Adrenal gland (tissue), 12 donors: ENCODE results near the gene CRISPLD2. TPM values are rescaled to one million over a fixed set of nuclear protein-coding genes. Genes with fewer than 3 reads are reported as not detected.

Source experiments
- DNase-seq, 7 donors: peaks; one replicate each; pipeline ENCODE4 v3.0.0-alpha.2; 2019 to 2020
- H3K27ac ChIP-seq, 5 donors: fragments of 200-600 bp; sonication (generic) in 4 of 5; 1 replicate in 3 of 5; 2 replicates in 2 of 5; pipeline versions ENCODE4 v1.5.1 to v1.8.0; 2016 to 2020; ENCODE audit warnings: mild to moderate bottlenecking in 1 of 5
- H3K27me3 ChIP-seq: fragments of 200-600 bp; 2 replicates; pipeline ENCODE4 v1.8.0; 2021
- H3K36me3 ChIP-seq, 2 donors: fragments of 200-600 bp; replicated peaks in 1 of 2; 1 replicate in 1 of 2; 2 replicates in 1 of 2; pipeline versions ENCODE4 v1.5.1 to v1.8.0; 2018 to 2022
- H3K4me1 ChIP-seq, 2 donors: fragments of 200-600 bp; replicated peaks in 1 of 2; 1 replicate in 1 of 2; 2 replicates in 1 of 2; pipeline versions ENCODE4 v1.5.1 to v1.8.0; 2018 to 2021
- H3K4me3 ChIP-seq, 4 donors: fragments of 200-600 bp; sonication (generic) in 3 of 4; one replicate each; pipeline ENCODE4 v1.5.1; 2016 to 2018
- H3K9me3 ChIP-seq, 3 donors: fragments of 200-600 bp; sonication (generic) in 1 of 3; replicated peaks in 1 of 3; 1 replicate in 2 of 3; 2 replicates in 1 of 3; pipeline versions ENCODE4 v1.5.1 to v1.8.0; 2016 to 2021
- POLR2A ChIP-seq, 2 donors: fragments of 450-650 bp; IDR thresholded peaks; one replicate each; pipeline ENCODE4 v1.6.1; 2017; ENCODE audit warnings: antibody characterized with exemption in 2 of 2, mild to moderate bottlenecking in 2 of 2, moderate library complexity in 1 of 2
- WGBS, 4 donors: extraction: QIAGEN DNeasy Blood & Tissue Kit in 2 of 4; methylation state at CpG; one replicate each; pipeline versions ENCODE4 v1.1.5 to v1.1.7; 2013 to 2017; 5-methylcytosine and 5-hydroxymethylcytosine counted together
- intact Hi-C, 2 donors: fragments of 100-400 bp; cut with DNase I; formaldehyde crosslinking; loops; one replicate each; pipeline versions ENCODE4 v1.14.1 to v1.15.0; 2022 to 2023
- polyA plus RNA-seq, 3 donors: library from polyadenylated mRNA; stranded (reverse); fragments of 200-250 nt in 2 of 3; fragments of 350-450 nt in 1 of 3; fragmentation: Illumina TruSeq in 1 of 3; extraction: RNeasy Lipid Tissue Mini Kit (QIAGEN cat#74804) in 1 of 3; gene quantifications; one replicate each; pipeline ENCODE4 v1.2.3, GENCODE V29; 2013 to 2014
- total RNA-seq, 9 donors: library from RNA; depleted of rRNA in 4 of 9; stranded (reverse); fragments of >200 nt in 4 of 9; fragments of 120-200 nt in 1 of 9; fragmentation: NEBNext Ultra II Directional in 1 of 9; extraction: Animal tissue kit (Norgen Biotek cat#: 25700) in 1 of 9; gene quantifications; one replicate each; pipeline versions ENCODE4 v1.1.0 to v1.2.4, GENCODE V29; 2013 to 2023
- TF ChIP-seq, protein P1 (sequence below), 6 experiments: fragments of 450-650 bp in 4 of 6; fragments of 200-600 bp in 2 of 6; sonication (generic) in 1 of 6; IDR thresholded peaks; 1 replicate in 5 of 6; 2 replicates in 1 of 6; pipeline versions ENCODE4 v1.5.1 to v1.8.0; 2016 to 2021; ENCODE audit warnings: antibody characterized with exemption in 6 of 6, mild to moderate bottlenecking in 2 of 6, moderate library complexity in 1 of 6
- donor health status: healthy with polysubstance abuse.
- donor health status: Bipolar disorder and iron deficiency.
- donor health status: DM: yes; HTN: yes; CAD: no.
- donor health status: DM: no; HTN: no; CAD: no.
- donor health status: DM: no; HTN: no; CAD: no.
- donor health status: DM: yes; HTN: yes; CAD: no.

Gene CRISPLD2
- total and polyA plus RNA-seq, 12 donors = 2.1 to 362 (median 57.5) TPM

DNA sequence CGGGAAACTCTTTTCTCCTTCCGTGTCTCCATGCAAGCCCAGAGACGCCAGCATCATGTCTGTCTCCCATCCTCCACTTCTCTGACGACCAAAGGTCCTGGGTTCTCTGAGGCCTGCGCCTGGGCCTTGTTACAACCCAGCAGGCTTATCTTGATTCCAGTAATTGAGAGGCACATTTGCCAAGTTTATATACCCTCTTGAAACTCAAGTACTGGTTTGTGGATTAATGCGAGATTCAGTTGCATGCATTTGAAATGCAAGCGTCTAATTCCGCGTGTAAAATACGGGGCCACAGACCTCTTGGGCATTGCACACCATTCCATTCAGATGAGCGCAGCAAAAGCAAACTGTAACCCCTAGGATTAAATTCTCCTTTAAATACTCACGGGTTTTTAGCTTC lies 28.7 kb upstream of the CRISPLD2 start:
- 93 to 98% (median 95%) methylated on average over 12 of the region's 12 CpGs for WGBS, 4 donors
- Histone ChIP-seq H3K4me3 (no peak overlapping the region), H3K9me3 (no peaks in the 10 kb centered on the region), H3K4me1 (peaks cover 0 to 4% of the 10 kb centered on the region in 2 donors), H3K36me3 (no peaks in the 10 kb centered on the region), H3K27me3 (no peaks in the 10 kb centered on the region), H3K27ac (no peak overlapping the region)
- intact Hi-C loops = no loop called here
- no peak for DNase-seq
- no peak for TF ChIP-seq POLR2A (IDR thresholded peaks at IDR 0.05)
- TF ChIP-seq, protein P1, sequence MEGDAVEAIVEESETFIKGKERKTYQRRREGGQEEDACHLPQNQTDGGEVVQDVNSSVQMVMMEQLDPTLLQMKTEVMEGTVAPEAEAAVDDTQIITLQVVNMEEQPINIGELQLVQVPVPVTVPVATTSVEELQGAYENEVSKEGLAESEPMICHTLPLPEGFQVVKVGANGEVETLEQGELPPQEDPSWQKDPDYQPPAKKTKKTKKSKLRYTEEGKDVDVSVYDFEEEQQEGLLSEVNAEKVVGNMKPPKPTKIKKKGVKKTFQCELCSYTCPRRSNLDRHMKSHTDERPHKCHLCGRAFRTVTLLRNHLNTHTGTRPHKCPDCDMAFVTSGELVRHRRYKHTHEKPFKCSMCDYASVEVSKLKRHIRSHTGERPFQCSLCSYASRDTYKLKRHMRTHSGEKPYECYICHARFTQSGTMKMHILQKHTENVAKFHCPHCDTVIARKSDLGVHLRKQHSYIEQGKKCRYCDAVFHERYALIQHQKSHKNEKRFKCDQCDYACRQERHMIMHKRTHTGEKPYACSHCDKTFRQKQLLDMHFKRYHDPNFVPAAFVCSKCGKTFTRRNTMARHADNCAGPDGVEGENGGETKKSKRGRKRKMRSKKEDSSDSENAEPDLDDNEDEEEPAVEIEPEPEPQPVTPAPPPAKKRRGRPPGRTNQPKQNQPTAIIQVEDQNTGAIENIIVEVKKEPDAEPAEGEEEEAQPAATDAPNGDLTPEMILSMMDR (IDR thresholded peaks at IDR 0.05) = no peak

DNA sequence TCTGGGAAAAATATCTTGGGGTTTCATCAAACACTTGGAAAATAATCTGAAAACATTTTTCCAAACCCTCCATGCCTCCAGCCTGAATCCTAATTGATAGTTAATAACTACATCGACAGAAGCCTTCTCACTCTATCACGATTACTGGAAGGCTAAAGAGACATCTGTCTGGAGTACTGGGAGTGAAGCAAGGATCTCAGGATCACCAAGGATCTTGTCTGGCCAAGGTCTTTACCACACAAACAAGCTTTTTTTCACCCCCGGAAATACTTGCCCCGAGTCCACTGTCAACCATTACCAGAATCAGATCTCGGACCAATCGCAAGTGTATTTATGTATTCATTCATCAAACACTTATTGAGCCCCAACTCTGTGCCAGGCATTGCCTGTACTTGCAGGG lies 28.3 kb upstream of the CRISPLD2 start:
- Histone ChIP-seq H3K27me3 (no peaks in the 10 kb centered on the region), H3K4me1 (peaks cover 0 to 4% of the 10 kb centered on the region in 2 donors), H3K4me3 (no peak overlapping the region), H3K9me3 (no peaks in the 10 kb centered on the region), H3K27ac (no peak overlapping the region), H3K36me3 (no peaks in the 10 kb centered on the region)
- intact Hi-C loops = no loop called here
- DNase-seq = no peak
- TF ChIP-seq, protein P1 (IDR thresholded peaks at IDR 0.05) = no peak
- TF ChIP-seq POLR2A (IDR thresholded peaks at IDR 0.05) = no peak
- WGBS, 4 donors = 86 to 93% (median 89%) methylated on average over 6 of the region's 6 CpGs

DNA sequence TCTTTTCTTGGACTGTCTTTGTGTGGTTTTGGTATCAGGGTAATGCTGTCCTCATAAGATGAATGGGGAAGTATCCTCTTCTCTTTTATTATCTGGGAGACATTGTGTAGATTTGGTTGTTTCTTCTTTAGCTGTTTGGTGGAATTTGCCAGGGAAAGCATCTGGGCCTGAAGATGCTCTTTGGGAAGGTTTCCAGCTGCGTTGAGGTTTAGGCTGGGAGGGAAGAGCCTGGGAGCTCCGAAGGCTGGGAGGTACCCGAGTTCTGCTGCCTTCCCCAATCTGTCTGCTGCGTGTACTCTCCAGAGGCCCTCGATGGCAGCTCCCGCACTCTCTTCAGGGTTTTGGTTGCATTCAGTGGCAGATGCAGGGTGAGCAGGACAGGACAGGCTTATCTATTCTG lies 25.6 kb upstream of the CRISPLD2 start:
- WGBS, 4 donors = 81 to 87% (median 83%) methylated on average over 5 to 6 of the region's 6 CpGs
- intact Hi-C loops = no loop called here
- Histone ChIP-seq H3K9me3 (no peaks in the 10 kb centered on the region), H3K4me1 (peaks cover 0 to 4% of the 10 kb centered on the region in 2 donors), H3K36me3 (no peaks in the 10 kb centered on the region), H3K27me3 (no peaks in the 10 kb centered on the region), H3K27ac (peak overlapping the region in 2 of 5 donors; percentile 72 to 75), H3K4me3 (no peak overlapping the region)
- no peak for DNase-seq
- TF ChIP-seq, protein P1 (IDR thresholded peaks at IDR 0.05) = no peak
- TF ChIP-seq POLR2A (IDR thresholded peaks at IDR 0.05) = no peak

DNA sequence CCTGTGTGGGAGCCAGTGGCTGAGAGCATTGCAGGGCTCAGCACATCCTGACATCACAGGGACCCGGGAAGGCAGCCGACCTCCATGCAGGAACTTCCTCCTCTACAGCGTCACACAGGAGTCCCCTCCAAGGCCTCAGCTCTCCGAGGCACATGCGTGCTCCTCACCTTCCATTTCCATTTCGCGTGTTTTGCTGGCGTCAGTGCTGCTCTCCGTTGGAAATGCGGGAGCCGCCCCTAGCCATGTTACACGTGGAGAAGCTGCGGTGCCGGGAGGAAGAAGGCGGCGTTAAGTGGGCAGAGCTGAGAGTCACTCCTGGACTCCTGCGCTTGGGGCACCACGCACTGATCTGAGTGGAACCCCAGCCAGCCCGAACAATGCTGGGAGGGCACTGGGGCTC lies 25.2 kb upstream of the CRISPLD2 start:
- intact Hi-C loops = no loop called here
- peak overlapping the region in 2 of 5 donors; percentile 72 to 75 for H3K27ac ChIP-seq

More for the DNA sequence above, 25.2 kb upstream of the CRISPLD2 start:
- no peak for DNase-seq
- no peaks in the 10 kb centered on the region for H3K9me3 ChIP-seq
- 87 to 90% (median 89%) methylated on average over 19 of the region's 19 CpGs for WGBS, 4 donors
- H3K27me3 ChIP-seq = no peaks in the 10 kb centered on the region
- peaks cover 0 to 4% of the 10 kb centered on the region in 2 donors for H3K4me1 ChIP-seq
- no peak for TF ChIP-seq POLR2A (IDR thresholded peaks at IDR 0.05)
- TF ChIP-seq, protein P1 (IDR thresholded peaks at IDR 0.05) = no peak
- H3K36me3 ChIP-seq = no peaks in the 10 kb centered on the region
- H3K4me3 ChIP-seq = no peak overlapping the region
